K562 (cell line): Measurements from ENCODE around the gene KLK14. TPM values are rescaled to one million over a fixed set of nuclear protein-coding genes. Genes with fewer than 3 reads are reported as not detected.

Source experiments
- ATAC-seq: fragments of 200-7000 bp; cut with Tn5 transposase; 3 replicates; pipeline ENCODE4 v1.9.1; 2020; ENCODE audit warnings: moderate library complexity
- BruUV-seq: library from RNA; stranded (reverse); fragments of 400-500 nt; replicated peaks from 2 replicates; lab custom pipeline; 2021; lab: Mats Ljungman, UMichigan
- CTCF ChIA-PET: fragments of 300-600 bp; formaldehyde crosslinking; extraction: SDS; loops from one replicate; lab custom pipeline; 2021; ENCODE audit warnings: low intra/inter-chr PET ratio; lab: Yijun Ruan, JAX
- POLR2A ChIA-PET: fragments of 300-600, 350-650 bp; sonication (Branson Sonifier 250); formaldehyde crosslinking; extraction: SDS; loops from one replicate; lab custom pipeline; 2021; ENCODE audit warnings: antibody characterized with exemption, inconsistent platforms; lab: Yijun Ruan, JAX
- DNase-seq, 4 experiments: peaks; one replicate each; pipeline versions ENCODE4 v3.0.0 to v3.0.0-alpha.2; 2011 to 2018; ENCODE audit warnings: low spot score in 3 of 4, mixed read lengths in 3 of 4; ENCODE audit errors: extremely low read depth in 1 of 4
- FAIRE-seq: peaks from 2 replicates; lab custom pipeline; 2011; peaks lifted over from hg19 to GRCh38; lab: Jason Lieb, UNC
- H2AFZ ChIP-seq: 2 replicates; pipeline ENCODE4 v1.6.0; 2011; ENCODE audit warnings: low read depth, low read length, control low read depth, inconsistent platforms
- H3K27ac ChIP-seq: fragments of 200-600 bp; 3 replicates; pipeline ENCODE4 v1.8.0; 2011; ENCODE audit warnings: low read depth, mild to moderate bottlenecking, control low read depth, inconsistent platforms, low read length, moderate library complexity, mixed read lengths; ENCODE audit errors: extremely low read depth
- H3K27me3 ChIP-seq, 2 experiments: fragments of 300-600 bp in 1 of 2; 2 replicates in 1 of 2; 3 replicates in 1 of 2; pipeline versions ENCODE4 v1.6.0 to v1.8.0; 2011; ENCODE audit warnings: inconsistent platforms in 2 of 2, low read length in 2 of 2, mild to moderate bottlenecking in 1 of 2, mixed read lengths in 1 of 2, moderate library complexity in 1 of 2; ENCODE audit not compliant: control insufficient read depth in 2 of 2, insufficient read depth in 2 of 2
- H3K36me3 ChIP-seq: fragments of 300-600 bp; 3 replicates; pipeline ENCODE4 v1.8.0; 2011; ENCODE audit warnings: mild to moderate bottlenecking, low read length, inconsistent platforms; ENCODE audit not compliant: control insufficient read depth, insufficient read depth
- H3K4me1 ChIP-seq, 2 experiments: fragments of 200-600 bp in 1 of 2; replicated peaks in 1 of 2; 2 replicates in 1 of 2; 3 replicates in 1 of 2; pipeline versions ENCODE4 v1.5.1 to v1.8.0; 2011; ENCODE audit warnings: inconsistent platforms in 2 of 2, low read length in 2 of 2, mild to moderate bottlenecking in 1 of 2, mixed read lengths in 1 of 2, moderate library complexity in 1 of 2; ENCODE audit not compliant: control insufficient read depth in 2 of 2, insufficient read depth in 2 of 2
- H3K4me2 ChIP-seq: 2 replicates; pipeline ENCODE4 v1.6.1; 2011; ENCODE audit warnings: low read length, control low read depth, inconsistent platforms, mixed read lengths; ENCODE audit not compliant: insufficient read depth
- H3K4me3 ChIP-seq: fragments of 200-600 bp; sonication (generic), shearing (Covaris generic); 2 replicates; pipeline ENCODE4 v1.5.1; 2016; ENCODE audit warnings: control low read depth, inconsistent platforms
- H3K79me2 ChIP-seq: fragments of 200-600 bp; 3 replicates; pipeline ENCODE4 v1.8.0; 2011; ENCODE audit warnings: low read length, inconsistent platforms; ENCODE audit not compliant: control insufficient read depth, insufficient read depth
- H3K9ac ChIP-seq, 2 experiments: 2 replicates each; pipeline versions ENCODE4 v1.6.0 to v1.6.1; 2011; ENCODE audit warnings: low read depth in 2 of 2, low read length in 2 of 2, control low read depth in 1 of 2, inconsistent platforms in 1 of 2, mild to moderate bottlenecking in 1 of 2, mixed read lengths in 1 of 2; ENCODE audit not compliant: insufficient read depth in 1 of 2
- H3K9me1 ChIP-seq: one replicate; pipeline ENCODE4 v1.6.0; 2011; ENCODE audit warnings: inconsistent platforms, mild to moderate bottlenecking, low read length, moderate library complexity; ENCODE audit not compliant: control insufficient read depth, insufficient read depth
- H3K9me3 ChIP-seq: replicated peaks from 2 replicates; pipeline ENCODE4 v1.5.1; 2011; ENCODE audit warnings: low read depth, low read length, inconsistent platforms; ENCODE audit not compliant: control insufficient read depth, insufficient read depth
- H4K20me1 ChIP-seq: replicated peaks from 2 replicates; pipeline ENCODE4 v1.6.1; 2011; ENCODE audit warnings: low read length, inconsistent platforms, mixed read lengths; ENCODE audit not compliant: control insufficient read depth, insufficient read depth
- GTF2F1 ChIP-seq: IDR thresholded peaks from 2 replicates; pipeline ENCODE4 v1.6.1; 2011; ENCODE audit warnings: low read depth, low read length, improper control_type of control experiment
- HNRNPH1 ChIP-seq: fragments of 200-400 bp; formaldehyde crosslinking; optimal IDR thresholded peaks from 2 replicates; pipeline ENCODE3; 2017; ENCODE audit warnings: low read depth, mild to moderate bottlenecking, low read length, moderate library complexity
- HNRNPLL ChIP-seq: fragments of 200-400 bp; formaldehyde crosslinking; IDR thresholded peaks from 2 replicates; pipeline ENCODE4 v1.6.1; 2017; ENCODE audit warnings: low read length, low read depth, mild to moderate bottlenecking; ENCODE audit not compliant: poor library complexity, severe bottlenecking
- MEF2D ChIP-seq: conservative IDR thresholded peaks from 2 replicates; pipeline ENCODE4 v1.6.1; 2016; ENCODE audit warnings: low read depth, missing genetic modification characterization, missing compliant biosample characterization
- NFE2L1 ChIP-seq: fragments of 450-650 bp; IDR thresholded peaks from 2 replicates; pipeline ENCODE4 v1.6.1; 2016; ENCODE audit warnings: missing genetic modification characterization, low read depth, mild to moderate bottlenecking, missing compliant biosample characterization, moderate library complexity, borderline replicate concordance
- NKRF ChIP-seq: fragments of 450-650 bp; IDR thresholded peaks from 2 replicates; pipeline ENCODE4 v1.6.1; 2016; ENCODE audit warnings: borderline replicate concordance
- NUFIP1 ChIP-seq: fragments of 450-650 bp; IDR thresholded peaks from 2 replicates; pipeline ENCODE4 v1.6.1; 2018; ENCODE audit not compliant: partially characterized antibody
- PHTF2 ChIP-seq: fragments of 250-450 bp; sonication (Bioruptor Pico); IDR thresholded peaks from 2 replicates; pipeline ENCODE4 v1.5.0; 2021; ENCODE audit warnings: mild to moderate bottlenecking
- PTTG1 ChIP-seq: fragments of 450-650 bp; IDR thresholded peaks from 2 replicates; pipeline ENCODE4 v1.6.1; 2016; ENCODE audit warnings: low read depth, mild to moderate bottlenecking, missing genetic modification characterization, missing compliant biosample characterization
- SREBF2 ChIP-seq: sonication (generic); formaldehyde crosslinking; IDR thresholded peaks from 2 replicates; pipeline ENCODE4 v1.4.0; 2020; ENCODE audit warnings: mild to moderate bottlenecking, missing genetic modification reagents
- ZC3H8 ChIP-seq: fragments of 450-650 bp; IDR thresholded peaks from 2 replicates; pipeline ENCODE4 v1.6.1; 2017
- ZHX1 ChIP-seq: fragments of 150-350 bp; conservative IDR thresholded peaks from 2 replicates; pipeline ENCODE4 v1.6.1; 2014; ENCODE audit warnings: low read length
- ZNF23 ChIP-seq: fragments of 250-450 bp; sonication (Bioruptor Pico); IDR thresholded peaks from 2 replicates; pipeline ENCODE4 v1.4.0; 2020; ENCODE audit warnings: mild to moderate bottlenecking
- ZNF695 ChIP-seq: fragments of 450-650 bp; formaldehyde crosslinking; IDR thresholded peaks from 2 replicates; pipeline ENCODE4 v1.4.0; 2020; ENCODE audit warnings: mild to moderate bottlenecking, moderate library complexity
- ZNF778 ChIP-seq: fragments of 450-650 bp; formaldehyde crosslinking; IDR thresholded peaks from 2 replicates; pipeline ENCODE4 v1.4.0; 2020; ENCODE audit warnings: mild to moderate bottlenecking, moderate library complexity
- WGBS: fragments of 100-300 bp; shearing (Covaris generic); methylation state at CpG from one replicate; pipeline ENCODE4 v1.1.6; 2016; ENCODE audit warnings: low coverage, mixed read lengths; ENCODE audit not compliant: insufficient coverage; ENCODE audit errors: missing lambda C conversion rate; 5-methylcytosine and 5-hydroxymethylcytosine counted together
- in situ Hi-C: fragments of 300-500 bp; cut with MboI; formaldehyde crosslinking; loops from 4 replicates; pipeline ENCODE4 v1.15.0; 2018; ENCODE audit warnings: inconsistent platforms, mixed read lengths
- intact Hi-C: fragments of 100-400 bp; cut with micrococcal nuclease; formaldehyde crosslinking; loops from 2 replicates; pipeline ENCODE4 v1.14.2; 2022
- polyA plus RNA-seq, 8 experiments: library from polyadenylated mRNA; depleted of rRNA in 4 of 8; stranded (reverse) in 5 of 8; unstranded in 3 of 8; fragments of >200 nt; fragmentation: Nextera tagmentation in 2 of 8; fragmentation: Illumina TruSeq in 1 of 8; extraction: Ambion mirVana in 2 of 8; extraction: Trizol in 1 of 8; gene quantifications; 2 replicates each; pipeline versions ENCODE4 v1.2.1 to v1.2.3, GENCODE V29; 2011 to 2014; ENCODE audit warnings: inconsistent platforms in 1 of 8, missing spikeins in 1 of 8
- total RNA-seq, 7 experiments: library from RNA; depleted of rRNA in 6 of 7; stranded (reverse); fragments of >200 nt in 6 of 7; fragmentation: Illumina TruSeq in 2 of 7; extraction: Trizol in 2 of 7; gene quantifications; 2 replicates each; pipeline versions ENCODE4 v1.2.1 to v1.2.3, GENCODE V29; 2011 to 2021; ENCODE audit warnings: low replicate concordance in 1 of 7
- TF ChIP-seq, protein P1 (sequence below): IDR thresholded peaks from 2 replicates; pipeline ENCODE4 v1.6.1; 2016; ENCODE audit warnings: missing genetic modification characterization, missing compliant biosample characterization

The KLK14 gene
- total and polyA plus RNA-seq, 9 of the 15 experiments (the other 6 are each of a cell fraction or from before 2014, with no cell fraction given): not detected

DNA sequence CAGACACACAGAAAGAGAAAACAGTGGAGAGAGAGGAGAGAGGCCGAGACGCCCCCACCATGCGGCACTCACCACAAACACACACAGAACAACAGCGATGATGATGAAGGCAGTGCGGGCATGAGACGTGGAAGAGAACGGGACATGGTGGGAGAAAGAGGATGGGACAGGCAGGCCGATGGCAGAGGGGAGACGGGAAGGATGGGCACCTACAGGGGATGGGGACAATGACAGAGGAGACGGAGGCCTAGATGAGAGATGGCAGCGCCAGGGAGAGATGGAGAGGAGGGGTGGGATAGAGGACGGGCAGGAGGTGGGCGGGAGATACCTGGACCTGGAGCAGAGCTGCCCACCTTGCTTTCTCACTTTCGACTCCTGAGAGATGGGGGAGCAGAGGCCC, 1.1 kb upstream of the KLK14 start:
- no peaks in the 10 kb centered on the region for H3K9me1 ChIP-seq
- 0% methylated on average over 8 of the region's 14 CpGs for WGBS
- TF ChIP-seq NFE2L1 (tag): no peak
- no peak for TF ChIP-seq ZHX1
- no peak for TF ChIP-seq HNRNPLL
- TF ChIP-seq SREBF2: no peak
- TF ChIP-seq GTF2F1: no peak
- no peak for TF ChIP-seq NKRF
- TF ChIP-seq PHTF2 (CRISPR knock-in tag): no peak
- TF ChIP-seq ZNF778 (CRISPR knock-in tag): no peak
- no peak for TF ChIP-seq PTTG1 (tag)
- no peak for TF ChIP-seq HNRNPH1
- TF ChIP-seq NUFIP1: no peak
- no peak for TF ChIP-seq ZNF695 (CRISPR knock-in tag)
- TF ChIP-seq MEF2D (tag): no peak
- TF ChIP-seq, protein P1, sequence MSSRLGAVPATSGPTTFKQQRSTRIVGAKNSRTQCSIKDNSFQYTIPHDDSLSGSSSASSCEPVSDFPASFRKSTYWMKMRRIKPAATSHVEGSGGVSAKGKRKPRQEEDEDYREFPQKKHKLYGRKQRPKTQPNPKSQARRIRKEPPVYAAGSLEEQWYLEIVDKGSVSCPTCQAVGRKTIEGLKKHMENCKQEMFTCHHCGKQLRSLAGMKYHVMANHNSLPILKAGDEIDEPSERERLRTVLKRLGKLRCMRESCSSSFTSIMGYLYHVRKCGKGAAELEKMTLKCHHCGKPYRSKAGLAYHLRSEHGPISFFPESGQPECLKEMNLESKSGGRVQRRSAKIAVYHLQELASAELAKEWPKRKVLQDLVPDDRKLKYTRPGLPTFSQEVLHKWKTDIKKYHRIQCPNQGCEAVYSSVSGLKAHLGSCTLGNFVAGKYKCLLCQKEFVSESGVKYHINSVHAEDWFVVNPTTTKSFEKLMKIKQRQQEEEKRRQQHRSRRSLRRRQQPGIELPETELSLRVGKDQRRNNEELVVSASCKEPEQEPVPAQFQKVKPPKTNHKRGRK (tag): no peak
- TF ChIP-seq ZNF23 (CRISPR knock-in tag): no peak
- TF ChIP-seq ZC3H8: no peak

More for the DNA sequence above, 1.1 kb upstream of the KLK14 start:
- ChIA-PET CTCF (interaction anchor here (0.6 kb wide), 1 partner anchor 367 kb away, joined by 3 read pairs; no protein-coding TSS in a partner anchor), POLR2A (interaction anchor here (1.0 kb wide), 1 partner anchor 36 kb away, joined by 3 read pairs; no protein-coding TSS in a partner anchor)
- BruUV-seq: no TSS peak
- intact Hi-C loops: no loop called here
- H3K4me2 ChIP-seq: no peak overlapping the region
- H3K27ac ChIP-seq: no peak overlapping the region
- ATAC-seq (no peak), DNase-seq (no peak), FAIRE-seq (no peak)
- H2AFZ ChIP-seq: no peak overlapping the region
- no peaks in the 10 kb centered on the region for H3K9me3 ChIP-seq
- H3K4me1 ChIP-seq: peaks cover 0 to 10% of the 10 kb centered on the region in 2 experiments; a peak in 2 of 5 replicates
- in situ Hi-C loops: no loop called here
- H3K4me3 ChIP-seq: no peak overlapping the region
- H3K79me2 ChIP-seq: no peaks in the 10 kb centered on the region
- no peaks in the 10 kb centered on the region for H3K36me3 ChIP-seq
- no peak overlapping the region for H3K9ac ChIP-seq
- H3K27me3 ChIP-seq: peaks cover 23 to 77% of the 10 kb centered on the region in 2 experiments; a peak in 4 of 5 replicates
- no peaks in the 10 kb centered on the region; the same call in 1 of the 2 replicates for H4K20me1 ChIP-seq
